ENCODE results near the gene EVC2.

EVC2 gene

DNA sequence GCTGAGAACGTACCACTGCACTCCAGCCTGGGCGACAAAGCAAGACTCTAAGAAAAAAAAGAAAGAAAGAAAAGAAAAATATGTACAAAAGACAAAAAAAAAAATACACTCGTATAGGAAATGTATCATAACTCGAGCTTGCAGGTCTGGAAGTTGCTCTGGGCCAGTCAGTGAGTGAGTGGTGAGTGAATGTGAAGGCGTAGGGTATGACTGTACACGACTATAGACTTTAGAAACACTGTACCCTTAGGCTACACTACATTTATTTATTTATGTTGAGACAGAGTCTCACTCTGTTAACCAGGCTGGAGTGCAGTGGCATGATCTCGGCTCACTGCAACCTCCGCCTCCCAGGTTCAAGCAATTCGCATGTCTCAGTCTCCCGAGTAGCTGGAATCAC lies 29.4 kb downstream of the EVC2 start:
- DNase-seq: no peak

GRCh38 chr4:5676763-5677162 lies 31.6 kb downstream of the EVC2 start:
- no peak for DNase-seq

GRCh38 chr4:5666741-5667140 lies 41.6 kb downstream of the EVC2 start:
- no peak for DNase-seq

GRCh38 chr4:5664778-5665177 lies 43.6 kb downstream of the EVC2 start:
- DNase-seq: no peak

- DNase-seq: no peak
Measured at GRCh38 chr4:5662555-5662954, 45.8 kb downstream of the EVC2 start.

DNA sequence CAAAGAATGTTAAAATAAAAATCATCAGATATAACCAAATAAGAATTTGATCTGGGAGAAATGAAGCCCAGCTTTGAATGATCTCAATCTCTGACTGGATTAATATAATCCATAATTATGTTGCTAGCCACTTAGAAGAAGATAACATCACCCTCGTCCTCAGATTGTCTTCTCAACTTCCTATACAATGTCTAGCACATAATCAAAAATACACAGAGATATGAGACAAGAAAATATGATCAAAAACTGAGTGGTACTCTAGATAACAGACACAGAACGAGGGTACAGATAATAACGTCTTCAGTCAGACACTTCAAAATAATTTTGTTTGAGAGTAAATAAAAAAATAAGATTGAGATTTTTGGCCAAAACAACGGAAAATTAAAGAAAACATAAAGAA lies 47.1 kb downstream of the EVC2 start:
- no peak for DNase-seq

DNA sequence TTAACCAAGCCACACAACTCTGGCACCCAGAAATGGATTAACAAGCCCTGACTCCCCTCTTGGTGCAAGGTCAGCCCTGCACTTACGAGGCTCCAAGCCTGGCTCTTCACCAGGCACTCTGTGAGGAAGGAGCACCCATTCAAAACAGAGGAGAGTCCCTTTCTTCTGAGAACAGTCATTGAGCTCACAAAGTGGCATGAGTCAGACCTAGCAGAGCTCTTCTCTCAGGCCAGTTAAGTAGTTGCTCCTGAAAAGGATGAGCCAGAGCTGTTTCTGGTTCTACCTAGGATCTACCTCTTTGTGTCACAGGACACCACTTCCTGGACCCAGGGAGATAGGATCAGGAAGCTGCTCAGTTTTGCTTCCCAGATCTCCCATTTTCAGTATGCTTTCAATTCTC lies 48.2 kb downstream of the EVC2 start:
- no peak for DNase-seq

GRCh38 chr4:5658974-5659373 lies 49.4 kb downstream of the EVC2 start:
- DNase-seq: no peak

- DNase-seq: no peak
Measured at GRCh38 chr4:5656415-5656814, 51.9 kb downstream of the EVC2 start.

DNA sequence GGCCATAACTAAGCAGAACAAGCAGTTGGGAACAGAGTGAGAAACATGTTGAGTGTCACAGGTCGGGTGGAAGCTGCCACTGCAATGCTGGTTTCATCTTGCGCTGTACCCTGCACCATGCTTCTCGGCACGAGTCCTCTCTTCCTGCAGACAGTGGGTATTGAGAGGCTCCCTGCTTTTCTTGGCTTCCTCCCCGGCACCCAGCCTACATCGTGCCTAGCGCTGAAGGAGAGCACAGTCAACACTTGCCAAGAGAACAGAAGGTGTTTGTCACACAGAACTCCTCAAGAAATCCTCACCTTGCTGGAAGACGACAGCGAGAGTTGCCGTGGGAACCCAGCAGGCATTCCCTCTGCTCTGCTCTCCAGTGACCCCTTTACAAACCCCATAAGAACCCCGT lies 53.6 kb downstream of the EVC2 start:
- DNase-seq: peak in 16 of 56 donors; percentile 5 to 53 (median 22)

DNA sequence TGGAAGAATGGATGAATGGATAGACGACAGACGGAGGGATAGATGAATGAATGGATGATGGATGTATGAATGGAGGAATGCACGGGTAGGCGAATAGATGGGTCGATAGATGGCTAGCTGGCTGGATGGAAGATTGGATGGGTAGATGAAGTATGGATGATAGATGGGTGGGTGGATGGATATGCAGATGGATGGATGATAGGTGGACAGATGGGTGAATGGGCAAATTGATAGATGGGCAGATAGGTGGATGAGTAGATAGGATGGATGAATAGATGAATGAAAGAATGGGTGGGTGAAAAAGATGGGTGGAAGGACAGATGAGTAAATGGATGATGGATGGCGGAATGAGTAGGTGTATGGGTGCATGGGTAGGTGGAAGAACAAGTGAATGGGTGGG lies 57.3 kb downstream of the EVC2 start:
- no peak for DNase-seq

GRCh38 chr4:5650040-5650439 lies 58.3 kb downstream of the EVC2 start:
- DNase-seq: no peak

- no peak for DNase-seq
Measured at GRCh38 chr4:5647351-5647750, 61.0 kb downstream of the EVC2 start.

GRCh38 chr4:5640096-5640495 lies 68.3 kb downstream of the EVC2 start:
- DNase-seq: no peak

DNA sequence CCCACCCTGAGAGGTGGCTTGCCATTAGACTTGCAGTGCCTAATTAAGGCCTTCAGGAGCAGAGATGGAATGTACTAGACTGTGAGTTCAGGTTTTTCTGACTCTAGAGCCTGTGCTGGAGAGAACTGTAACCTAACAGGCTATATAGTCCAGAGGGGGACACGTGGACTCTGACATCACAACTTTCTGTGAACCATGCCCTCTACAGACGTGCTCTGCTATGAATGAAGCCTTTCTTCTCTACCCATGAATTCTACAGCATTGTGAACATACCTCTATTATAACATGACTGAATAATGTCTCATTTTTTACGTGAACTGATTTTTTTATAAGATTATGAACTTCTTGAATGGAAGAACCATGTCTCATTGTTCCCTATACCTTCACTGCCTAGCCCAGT lies 68.8 kb downstream of the EVC2 start:
- no peak for DNase-seq

DNA sequence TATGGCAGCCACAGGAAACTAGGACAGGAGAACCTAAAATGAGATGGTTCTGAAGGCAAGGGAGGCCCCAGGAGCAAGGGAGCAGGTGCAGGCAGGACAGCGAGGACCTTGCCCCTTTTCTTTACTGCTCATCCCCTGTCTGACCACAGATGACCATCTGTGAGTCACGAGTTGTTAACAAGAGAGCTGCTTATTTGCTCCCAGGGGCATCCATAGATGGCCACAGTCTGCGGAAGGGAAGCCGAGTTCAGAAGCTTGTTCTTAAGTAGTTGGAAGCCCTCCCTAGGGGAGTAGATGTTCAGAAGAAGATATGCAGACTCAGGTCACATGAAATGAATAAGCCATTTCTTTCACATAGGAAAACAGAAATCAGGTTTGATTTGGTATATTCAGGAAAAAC lies 69.4 kb downstream of the EVC2 start:
- no peak for DNase-seq

DNA sequence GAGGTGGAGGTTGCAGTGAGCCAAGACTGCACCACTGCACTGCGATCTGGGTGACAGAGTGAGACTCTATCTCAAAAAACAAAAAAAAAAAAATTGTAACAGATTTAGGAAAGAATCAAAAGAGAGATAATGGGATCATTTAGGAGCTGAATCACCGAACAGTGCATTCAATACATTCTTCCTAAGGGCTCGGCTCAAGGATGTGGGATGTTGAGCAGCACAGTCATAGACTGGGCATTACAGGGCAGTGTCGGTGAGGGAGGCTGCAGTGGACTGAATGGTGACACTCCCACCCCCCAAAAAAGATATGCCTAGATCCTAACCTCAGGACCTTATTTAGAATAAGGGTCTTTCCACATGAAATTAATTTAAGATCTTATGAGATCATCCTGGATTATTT lies 70.0 kb downstream of the EVC2 start:
- no peak for DNase-seq

DNA sequence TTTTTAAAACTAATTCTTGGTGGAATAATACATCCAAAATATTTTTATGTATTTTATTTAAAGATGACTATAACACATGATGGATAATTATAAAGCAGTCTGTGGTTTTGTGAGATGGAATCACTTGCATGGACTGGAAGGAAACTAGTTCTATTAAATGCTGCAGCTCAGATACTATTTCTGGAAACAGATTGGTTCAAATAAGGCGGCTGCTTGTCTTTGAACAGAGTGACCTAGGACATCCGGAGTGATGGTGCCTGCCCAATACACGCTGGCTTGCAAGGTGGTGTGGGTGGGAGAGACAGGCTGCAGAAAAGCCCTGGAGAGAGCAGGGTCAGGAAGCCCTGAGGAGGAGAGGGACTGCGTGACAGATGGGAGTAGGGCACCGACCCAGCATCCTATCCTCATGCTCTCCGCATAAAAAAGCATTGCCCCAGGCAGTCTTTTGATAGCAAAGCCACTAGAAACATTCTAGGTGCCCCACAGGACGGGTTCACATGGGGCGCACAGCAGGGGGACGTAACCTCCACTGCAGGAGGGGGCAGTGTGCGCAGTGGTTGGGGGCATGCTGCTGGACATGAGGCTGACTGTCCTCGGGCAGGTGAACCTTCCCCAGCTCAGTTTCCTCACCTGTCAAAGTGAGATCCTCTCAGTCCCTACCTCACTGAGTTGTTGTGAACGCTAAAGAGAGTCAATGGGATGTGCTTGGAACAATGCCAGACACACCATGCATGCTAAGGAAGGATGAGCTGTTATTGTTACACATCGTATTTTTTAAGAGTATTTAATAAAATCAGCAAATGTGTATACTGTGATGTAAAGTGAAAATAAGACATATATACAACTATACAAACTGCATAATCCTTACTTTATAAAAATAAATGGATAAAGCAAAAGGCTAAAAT lies 71.3 kb downstream of the EVC2 start:
- DNase-seq: no peak

DNA sequence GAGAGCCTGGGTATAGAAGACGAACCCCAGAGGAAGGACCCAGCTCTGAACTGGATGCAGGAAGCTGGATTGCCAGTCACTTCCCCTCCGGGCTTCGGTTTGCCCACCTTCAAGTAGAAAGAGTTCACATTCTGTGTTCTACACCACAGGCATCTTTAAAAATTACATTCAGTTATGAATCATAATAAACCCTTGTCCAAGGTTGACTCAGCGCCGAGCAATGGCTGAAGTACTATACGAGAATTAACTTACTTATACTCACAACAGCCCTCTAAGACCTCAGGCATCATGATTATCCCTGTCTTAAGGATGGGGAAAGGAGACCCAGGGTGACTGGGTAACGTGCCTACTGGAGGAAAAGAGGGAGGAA lies 72.5 kb downstream of the EVC2 start:
- no peak for DNase-seq

DNA sequence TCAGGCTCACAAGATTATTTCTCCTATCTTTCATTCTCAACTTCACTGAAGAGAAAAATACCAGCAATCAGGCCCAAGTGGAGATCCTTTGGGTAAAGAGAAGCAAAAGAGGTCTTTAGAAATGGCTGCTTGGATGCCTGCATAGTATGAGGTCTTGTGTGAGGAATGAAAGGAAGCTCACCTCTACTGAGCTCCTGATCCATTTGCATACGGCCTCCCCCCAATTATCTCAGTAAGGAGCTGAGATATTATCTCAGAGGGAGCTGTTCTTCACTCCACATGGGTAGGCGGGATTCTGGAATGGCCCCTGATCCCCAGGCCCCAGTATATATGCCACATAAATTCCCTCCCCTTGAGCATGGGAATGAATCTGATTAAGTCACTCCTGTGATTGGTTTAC lies 75.8 kb downstream of the EVC2 start:
- no peak for DNase-seq

GRCh38 chr4:5632066-5632440 lies 76.3 kb downstream of the EVC2 start:
- no peak for DNase-seq

DNA sequence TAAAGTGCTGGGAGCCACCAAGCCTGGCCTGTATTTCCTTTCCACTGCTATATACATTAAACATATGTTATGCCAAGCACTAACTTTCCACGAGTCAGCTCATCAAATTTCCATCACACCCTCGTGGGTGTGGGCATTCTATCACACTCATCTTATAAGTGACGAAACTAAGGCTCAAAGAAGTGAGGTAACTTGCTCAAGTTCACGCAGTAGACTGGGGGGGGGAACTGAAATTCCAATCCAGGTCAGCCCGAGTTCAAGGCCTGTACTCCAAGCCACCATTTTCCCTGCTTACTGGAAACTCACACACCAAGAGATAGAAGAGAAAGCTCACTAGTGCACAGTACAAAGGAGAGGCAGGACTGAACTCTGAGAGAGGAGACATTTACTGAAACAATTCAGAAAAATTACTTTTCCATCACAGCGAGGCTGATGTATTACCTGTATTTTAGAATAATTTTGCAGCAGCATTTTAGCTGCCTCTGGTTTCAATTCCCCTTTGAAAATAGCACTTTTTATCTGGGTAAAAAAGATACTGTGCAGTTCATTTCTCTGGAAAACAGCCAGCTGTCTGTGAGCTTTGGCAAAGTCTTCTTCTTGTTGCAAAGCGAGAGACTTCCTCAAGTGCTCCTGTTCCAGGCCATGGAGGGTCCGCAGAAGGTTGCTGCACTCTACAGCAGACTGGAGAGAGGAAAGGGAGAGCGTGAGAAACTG lies 76.8 kb downstream of the EVC2 start:
- DNase-seq: no peak

GRCh38 chr4:5630762-5631161 lies 77.6 kb downstream of the EVC2 start:
- no peak for DNase-seq

Data from amygdala (tissue), 56 donors.